Subcutaneous abdominal adipose tissue (tissue), 5 donors: ENCODE measurements around the gene UNC119.
"Not testable (repeated sequence)": the region's sequence is repeated elsewhere in the genome, so short reads cannot be mapped to it uniquely, and the experiment has no call there.

Experiments used
- H3K27ac ChIP-seq: one replicate; pipeline ENCODE4 v1.7.0; 2013; ENCODE audit warnings: low read depth, mild to moderate bottlenecking, inconsistent platforms, low read length, moderate library complexity
- H3K27me3 ChIP-seq, 5 donors: one replicate each; pipeline ENCODE4 v1.7.0; 2013; ENCODE audit warnings: low read length in 5 of 5, inconsistent platforms in 1 of 5; ENCODE audit not compliant: control insufficient read depth in 5 of 5, insufficient read depth in 4 of 5
- H3K36me3 ChIP-seq, 5 donors: one replicate each; pipeline ENCODE4 v1.7.0; 2013; ENCODE audit warnings: low read length in 5 of 5; ENCODE audit not compliant: control insufficient read depth in 5 of 5, insufficient read depth in 5 of 5
- H3K4me1 ChIP-seq, 5 donors: one replicate each; pipeline ENCODE4 v1.7.0; 2013; ENCODE audit warnings: low read length in 5 of 5, mild to moderate bottlenecking in 3 of 5, moderate library complexity in 1 of 5; ENCODE audit not compliant: control insufficient read depth in 5 of 5, insufficient read depth in 5 of 5
- H3K4me3 ChIP-seq, 5 donors: one replicate each; pipeline ENCODE4 v1.7.0; 2013; ENCODE audit warnings: low read length in 5 of 5, low read depth in 1 of 5
- H3K9ac ChIP-seq, 5 donors: one replicate each; pipeline ENCODE4 v1.7.0; 2013; ENCODE audit warnings: low read length in 5 of 5, mild to moderate bottlenecking in 4 of 5, moderate library complexity in 3 of 5
- H3K9me3 ChIP-seq, 5 donors: one replicate each; pipeline ENCODE4 v1.7.0; 2013; ENCODE audit warnings: low read length in 5 of 5; ENCODE audit not compliant: control insufficient read depth in 5 of 5
- donor health status: healthy.
- donor health status: healthy.
- donor health status: healthy.
- donor health status: healthy.
- donor health status: healthy.

UNC119 gene

DNA sequence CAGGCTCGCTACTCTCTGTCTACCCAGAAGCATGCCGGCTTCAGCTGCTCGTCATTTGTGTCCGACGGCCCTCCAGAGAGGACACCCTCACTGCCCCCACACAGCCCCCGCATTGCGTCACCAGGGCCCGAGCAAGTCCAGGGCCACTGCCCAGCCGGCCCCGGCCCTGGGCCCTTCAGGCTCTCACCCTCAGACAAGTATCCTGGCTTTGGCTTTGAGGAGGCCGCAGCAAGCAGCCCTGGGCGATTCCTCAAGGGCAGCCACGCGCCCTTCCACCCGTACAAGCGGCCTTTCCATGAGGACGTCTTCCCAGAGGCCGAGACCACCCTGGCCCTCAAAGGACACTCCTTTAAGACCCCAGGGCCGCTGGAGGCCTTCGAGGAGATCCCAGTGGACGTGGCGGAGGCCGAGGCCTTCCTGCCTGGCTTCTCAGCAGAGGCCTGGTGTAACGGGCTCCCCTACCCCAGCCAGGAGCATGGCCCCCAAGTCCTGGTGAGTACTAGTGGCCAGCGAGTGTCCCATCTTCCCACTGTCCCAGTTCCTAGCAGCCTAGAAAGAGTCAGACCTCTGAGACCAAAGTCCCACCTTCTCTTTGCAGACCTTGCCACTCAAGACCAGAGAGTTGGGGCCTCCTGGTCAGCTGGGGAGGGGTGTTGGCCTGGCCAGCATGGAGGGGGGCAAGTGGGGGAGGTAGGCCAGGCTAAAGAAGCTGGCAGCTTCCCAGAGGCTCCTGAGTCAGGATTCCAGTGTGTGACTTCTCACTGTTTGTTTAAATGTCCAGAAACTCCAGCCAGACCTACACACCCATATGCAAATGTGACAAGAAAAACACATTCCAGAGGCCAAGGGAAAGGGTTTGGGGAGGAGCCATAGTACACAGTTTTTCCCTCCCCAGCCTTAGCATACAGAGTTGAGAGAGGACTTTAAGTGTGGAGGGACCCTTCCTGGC lies 27.7 kb downstream of the UNC119 start:
- no peaks in the 10 kb centered on the region for H3K4me1 ChIP-seq
- H3K27ac ChIP-seq = no peak overlapping the region
- H3K9me3 ChIP-seq = no peaks in the 10 kb centered on the region
- H3K4me3 ChIP-seq = no peak overlapping the region
- peaks cover 0 to 9% (median 0%) of the 10 kb centered on the region in 5 donors for H3K27me3 ChIP-seq
- no peaks in the 10 kb centered on the region for H3K36me3 ChIP-seq
- no peak overlapping the region for H3K9ac ChIP-seq

- Histone ChIP-seq H3K4me3 (no peak overlapping the region), H3K9ac (no peak overlapping the region), H3K9me3 (no peaks in the 10 kb centered on the region), H3K36me3 (no peaks in the 10 kb centered on the region), H3K27me3 (peaks cover 0 to 9% (median 0%) of the 10 kb centered on the region in 5 donors), H3K4me1 (no peaks in the 10 kb centered on the region), H3K27ac (no peak overlapping the region)
Measured at GRCh38 chr17:28523876-28524275, 28.5 kb downstream of the UNC119 start.

- H3K27me3 ChIP-seq = peaks cover 0 to 9% (median 0%) of the 10 kb centered on the region in 5 donors
Measured at GRCh38 chr17:28523186-28523585, 29.2 kb downstream of the UNC119 start.

DNA sequence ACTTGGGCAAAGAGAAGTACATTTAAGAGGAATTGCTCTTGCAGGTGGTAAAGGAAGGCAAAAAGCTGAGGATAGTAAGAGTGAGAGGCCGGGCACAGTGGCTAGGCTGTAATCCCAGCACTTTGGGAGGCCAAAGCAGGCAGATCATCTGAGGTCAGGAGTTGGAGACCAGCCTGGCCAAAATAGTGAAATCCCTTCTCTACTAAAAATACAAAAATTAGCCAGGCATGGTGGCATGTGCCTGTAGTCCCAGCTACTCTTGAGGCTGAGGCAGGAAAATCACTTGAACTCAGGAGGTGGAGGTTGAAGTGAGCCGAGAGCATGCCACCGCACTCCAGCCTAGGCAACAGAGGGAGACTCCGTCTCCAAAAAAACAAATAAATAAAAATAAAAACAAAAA lies 30.1 kb downstream of the UNC119 start:
- not testable (repeated sequence) for H3K27ac ChIP-seq, H3K9ac ChIP-seq, H3K9me3 ChIP-seq, H3K4me1 ChIP-seq, H3K4me3 ChIP-seq, H3K36me3 ChIP-seq, H3K27me3 ChIP-seq

More at GRCh38 chr17:28523186-28523585, 29.2 kb downstream of the UNC119 start:
- no peak overlapping the region for H3K4me3 ChIP-seq
- H3K36me3 ChIP-seq = no peaks in the 10 kb centered on the region
- no peaks in the 10 kb centered on the region for H3K9me3 ChIP-seq
- no peaks in the 10 kb centered on the region for H3K4me1 ChIP-seq
- no peak overlapping the region for H3K27ac ChIP-seq
- H3K9ac ChIP-seq = no peak overlapping the region

DNA sequence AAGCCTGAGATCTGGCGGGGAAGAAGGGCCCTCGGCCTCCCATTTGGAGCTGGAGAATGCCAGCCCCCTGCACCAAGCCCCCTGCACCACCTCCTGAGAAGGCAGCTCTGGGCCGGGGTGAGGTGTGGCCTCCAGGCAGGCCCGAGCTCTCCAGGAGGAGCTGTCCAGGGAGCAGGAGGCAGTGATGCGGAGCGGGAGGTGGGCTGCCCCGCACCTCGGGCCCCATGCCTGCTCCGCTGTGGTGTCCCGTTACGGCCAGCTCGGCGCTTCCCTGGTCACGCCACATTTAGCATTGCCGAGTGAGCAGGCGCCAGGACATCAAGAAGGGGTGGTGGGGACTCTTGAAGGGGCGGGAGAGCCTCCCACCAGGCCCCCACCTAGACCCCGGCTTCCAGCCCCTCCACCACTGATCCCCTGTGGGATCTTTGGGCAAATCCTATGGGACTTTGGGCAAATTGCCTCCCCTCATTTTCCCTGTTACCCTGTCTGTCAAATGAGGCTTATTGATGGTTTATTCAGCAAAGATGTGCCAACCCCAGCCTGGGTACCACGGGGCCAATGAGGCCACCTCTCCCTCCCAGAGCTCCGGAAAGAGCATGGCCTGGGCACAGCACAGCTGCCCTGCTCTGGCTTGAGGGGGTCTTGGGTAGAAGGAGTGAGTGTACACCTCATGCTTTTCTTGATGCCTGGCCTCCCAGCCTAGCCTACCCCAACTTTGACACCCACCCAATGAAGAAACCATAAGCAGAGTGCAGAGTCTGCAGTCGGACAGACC lies 30.9 kb downstream of the UNC119 start:
- Histone ChIP-seq H3K27me3 (peaks cover 0 to 9% (median 0%) of the 10 kb centered on the region in 5 donors), H3K4me1 (no peaks in the 10 kb centered on the region), H3K9ac (no peak overlapping the region), H3K4me3 (no peak overlapping the region), H3K9me3 (no peaks in the 10 kb centered on the region), H3K36me3 (no peaks in the 10 kb centered on the region), H3K27ac (no peak overlapping the region)

DNA sequence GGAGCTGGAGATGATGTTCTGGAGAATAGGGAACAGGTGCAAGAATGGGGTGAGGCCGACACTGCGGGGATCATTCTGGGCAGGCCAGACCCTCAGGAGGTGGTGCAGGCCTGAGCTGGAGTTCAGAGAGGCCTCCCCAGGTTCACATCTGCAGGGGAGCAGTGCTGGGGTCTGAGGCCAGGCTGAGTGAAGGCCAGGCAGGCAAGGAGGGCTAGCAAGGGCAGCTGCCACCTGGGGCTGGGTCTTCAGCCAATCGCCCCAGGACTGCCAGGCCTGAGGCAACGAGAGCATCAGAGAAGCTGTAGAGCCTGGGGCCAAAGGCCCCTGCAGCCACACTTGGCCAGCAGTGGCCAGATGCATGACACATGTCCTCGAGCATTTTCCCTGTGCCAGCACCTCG lies 31.7 kb downstream of the UNC119 start:
- no peaks in the 10 kb centered on the region for H3K9me3 ChIP-seq
- no peak overlapping the region for H3K9ac ChIP-seq
- H3K36me3 ChIP-seq = no peaks in the 10 kb centered on the region
- H3K27ac ChIP-seq = no peak overlapping the region
- H3K4me3 ChIP-seq = no peak overlapping the region
- H3K4me1 ChIP-seq = no peaks in the 10 kb centered on the region
- peaks cover 0 to 9% (median 3%) of the 10 kb centered on the region in 5 donors for H3K27me3 ChIP-seq

- no peak overlapping the region for H3K9ac ChIP-seq
- H3K27me3 ChIP-seq = peaks cover 0 to 14% (median 4%) of the 10 kb centered on the region in 5 donors
- no peaks in the 10 kb centered on the region for H3K4me1 ChIP-seq
- H3K4me3 ChIP-seq = no peak overlapping the region
- H3K36me3 ChIP-seq = no peaks in the 10 kb centered on the region
- no peaks in the 10 kb centered on the region for H3K9me3 ChIP-seq
- no peak overlapping the region for H3K27ac ChIP-seq
Measured at GRCh38 chr17:28519236-28519635, 33.2 kb downstream of the UNC119 start.

- H3K4me3 ChIP-seq = no peak overlapping the region
- no peak overlapping the region for H3K9ac ChIP-seq
- no peaks in the 10 kb centered on the region for H3K36me3 ChIP-seq
- H3K9me3 ChIP-seq = no peaks in the 10 kb centered on the region
- peaks cover 4 to 19% (median 8%) of the 10 kb centered on the region in 5 donors for H3K27me3 ChIP-seq
- H3K4me1 ChIP-seq = no peaks in the 10 kb centered on the region
- no peak overlapping the region for H3K27ac ChIP-seq
Measured at GRCh38 chr17:28518578-28518977, 33.8 kb downstream of the UNC119 start.

DNA sequence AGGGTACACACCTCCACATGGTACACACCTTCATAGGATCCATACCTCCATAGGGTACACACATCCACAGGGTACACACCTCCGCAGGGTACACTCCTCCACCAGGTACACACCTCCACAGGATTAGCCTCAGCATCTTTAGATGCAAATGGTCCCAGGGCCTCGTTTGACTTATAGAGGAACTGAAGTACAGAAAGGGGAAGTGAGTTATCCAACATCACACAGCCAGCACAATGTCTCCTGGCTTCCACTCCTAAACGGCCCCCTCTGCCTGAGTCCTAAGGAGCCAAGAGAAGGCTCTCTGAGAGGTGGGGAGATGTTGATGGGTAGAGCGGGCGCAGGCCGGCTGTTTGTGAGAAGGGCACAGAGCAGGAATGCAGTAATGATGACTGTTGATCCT lies 34.3 kb downstream of the UNC119 start:
- H3K4me1 ChIP-seq = no peaks in the 10 kb centered on the region
- H3K27ac ChIP-seq = no peak overlapping the region
- no peaks in the 10 kb centered on the region for H3K9me3 ChIP-seq
- no peak overlapping the region for H3K9ac ChIP-seq
- no peak overlapping the region for H3K4me3 ChIP-seq
- H3K27me3 ChIP-seq = peaks cover 4 to 19% (median 10%) of the 10 kb centered on the region in 5 donors
- H3K36me3 ChIP-seq = no peaks in the 10 kb centered on the region

GRCh38 chr17:28515518-28515917 lies 36.9 kb downstream of the UNC119 start:
- H3K27me3 ChIP-seq = peaks cover 14 to 21% (median 17%) of the 10 kb centered on the region in 5 donors
- no peaks in the 10 kb centered on the region for H3K36me3 ChIP-seq
- peaks cover 0 to 1% (median 0%) of the 10 kb centered on the region in 5 donors for H3K4me1 ChIP-seq
- no peak overlapping the region for H3K27ac ChIP-seq
- no peaks in the 10 kb centered on the region for H3K9me3 ChIP-seq
- no peak overlapping the region for H3K9ac ChIP-seq
- no peak overlapping the region for H3K4me3 ChIP-seq
